Measurements from ENCODE around the gene FLRT2. TPM values are rescaled to one million over a fixed set of nuclear protein-coding genes. Genes with fewer than 3 reads are reported as not detected.

The FLRT2 gene
- total and polyA plus RNA-seq, 10 of the 15 experiments (the other 5 are each of a cell fraction or from before 2014, with no cell fraction given), result 0.03 to 0.13 TPM; not detected in 8

GRCh38 chr14:85501751-85502150, 28.2 kb upstream of the FLRT2 start (continued):
- TF ChIP-seq NFYA (IDR thresholded peaks at IDR 0.05; ENCODE audit: borderline replicate concordance, low read depth, low read length) (no peak), CEBPB (IDR thresholded peaks at IDR 0.05; ENCODE audit: borderline replicate concordance in 1 of 2, low read depth in 2 of 2, low read length in 2 of 2) (no peak), POLR2A (IDR thresholded peaks at IDR 0.05; ENCODE audit: low read depth, low read length) (no peak), RELA (IDR thresholded peaks at IDR 0.05; ENCODE audit: borderline replicate concordance, partially characterized antibody) (no peak), ZBTB11 (CRISPR knock-in tag; IDR thresholded peaks at IDR 0.05) (no peak), PKNOX1 (IDR thresholded peaks at IDR 0.05) (no peak), RAD21 (IDR thresholded peaks at IDR 0.05; ENCODE audit: insufficient read depth, low read depth, low read length) (no peak)
- TF ChIP-seq, protein P1, sequence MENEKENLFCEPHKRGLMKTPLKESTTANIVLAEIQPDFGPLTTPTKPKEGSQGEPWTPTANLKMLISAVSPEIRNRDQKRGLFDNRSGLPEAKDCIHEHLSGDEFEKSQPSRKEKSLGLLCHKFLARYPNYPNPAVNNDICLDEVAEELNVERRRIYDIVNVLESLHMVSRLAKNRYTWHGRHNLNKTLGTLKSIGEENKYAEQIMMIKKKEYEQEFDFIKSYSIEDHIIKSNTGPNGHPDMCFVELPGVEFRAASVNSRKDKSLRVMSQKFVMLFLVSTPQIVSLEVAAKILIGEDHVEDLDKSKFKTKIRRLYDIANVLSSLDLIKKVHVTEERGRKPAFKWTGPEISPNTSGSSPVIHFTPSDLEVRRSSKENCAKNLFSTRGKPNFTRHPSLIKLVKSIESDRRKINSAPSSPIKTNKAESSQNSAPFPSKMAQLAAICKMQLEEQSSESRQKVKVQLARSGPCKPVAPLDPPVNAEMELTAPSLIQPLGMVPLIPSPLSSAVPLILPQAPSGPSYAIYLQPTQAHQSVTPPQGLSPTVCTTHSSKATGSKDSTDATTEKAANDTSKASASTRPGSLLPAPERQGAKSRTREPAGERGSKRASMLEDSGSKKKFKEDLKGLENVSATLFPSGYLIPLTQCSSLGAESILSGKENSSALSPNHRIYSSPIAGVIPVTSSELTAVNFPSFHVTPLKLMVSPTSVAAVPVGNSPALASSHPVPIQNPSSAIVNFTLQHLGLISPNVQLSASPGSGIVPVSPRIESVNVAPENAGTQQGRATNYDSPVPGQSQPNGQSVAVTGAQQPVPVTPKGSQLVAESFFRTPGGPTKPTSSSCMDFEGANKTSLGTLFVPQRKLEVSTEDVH (IDR thresholded peaks at IDR 0.05; ENCODE audit: low read depth, partially characterized antibody), result no peak

Measured in GM12878 (cell line).